GM23338 (cell line): ENCODE measurements around the gene FUT6. TPM values are rescaled to one million over a fixed set of nuclear protein-coding genes. Genes with fewer than 3 reads are reported as not detected.

Experiments used
- ATAC-seq: fragments of 200-7000 bp; cut with Tn5 transposase; 3 replicates; pipeline ENCODE4 v1.9.1; 2020
- DNase-seq: peaks from one replicate; pipeline ENCODE4 v3.0.0-alpha.2; 2015; ENCODE audit warnings: low spot score
- H2AFZ ChIP-seq: fragments of 200-600 bp; sonication (generic); 2 replicates; pipeline ENCODE4 v1.8.0; 2016; ENCODE audit warnings: antibody characterized with exemption, mild to moderate bottlenecking, moderate library complexity
- H3F3A ChIP-seq: fragments of 200-600 bp; sonication (generic); replicated peaks from 2 replicates; pipeline ENCODE4 v1.8.0; 2017; ENCODE audit warnings: antibody characterized with exemption, mixed run types, low read depth
- H3K27ac ChIP-seq: fragments of 200-600 bp; sonication (generic); 2 replicates; pipeline ENCODE4 v1.6.1; 2016; ENCODE audit warnings: low read depth
- H3K27me3 ChIP-seq: fragments of 200-600 bp; sonication (generic); 2 replicates; pipeline ENCODE4 v1.8.0; 2016; ENCODE audit warnings: mild to moderate bottlenecking, mixed run types, moderate library complexity; ENCODE audit not compliant: insufficient read depth
- H3K36me3 ChIP-seq: fragments of 200-600 bp; sonication (generic); 2 replicates; pipeline ENCODE4 v1.8.0; 2016; ENCODE audit warnings: mild to moderate bottlenecking; ENCODE audit not compliant: insufficient read depth
- H3K4me1 ChIP-seq: fragments of 200-600 bp; sonication (generic); 2 replicates; pipeline ENCODE4 v1.8.0; 2016; ENCODE audit warnings: mild to moderate bottlenecking, moderate library complexity; ENCODE audit not compliant: insufficient read depth
- H3K4me2 ChIP-seq: fragments of 200-600 bp; sonication (generic); 2 replicates; pipeline ENCODE4 v1.7.1; 2017; ENCODE audit warnings: mixed run types
- H3K4me3 ChIP-seq: fragments of 200-600 bp; sonication (generic); 2 replicates; pipeline ENCODE4 v1.6.1; 2016; ENCODE audit warnings: mixed run types
- H3K79me2 ChIP-seq: fragments of 200-600 bp; sonication (generic); replicated peaks from 2 replicates; pipeline ENCODE4 v1.8.0; 2017; ENCODE audit warnings: mild to moderate bottlenecking; ENCODE audit not compliant: insufficient read depth
- H3K9me2 ChIP-seq: fragments of 200-600 bp; sonication (generic); 2 replicates; pipeline ENCODE4 v1.8.0; 2017; ENCODE audit not compliant: insufficient read depth
- H4K20me1 ChIP-seq: fragments of 200-600 bp; sonication (generic); replicated peaks from 2 replicates; pipeline ENCODE4 v1.8.0; 2017; ENCODE audit warnings: mild to moderate bottlenecking; ENCODE audit not compliant: insufficient read depth
- H3K27ac Mint-ChIP-seq: 2 replicates; pipeline ENCODE4 v1.8.0; 2020; ENCODE audit warnings: inconsistent platforms, mild to moderate bottlenecking, moderate library complexity, mixed read lengths
- H3K27me3 Mint-ChIP-seq: 3 replicates; pipeline ENCODE4 v1.8.0; 2022; ENCODE audit warnings: low read depth, mild to moderate bottlenecking, moderate library complexity, mixed read lengths, inconsistent platforms; ENCODE audit not compliant: insufficient read depth, poor library complexity
- H3K36me3 Mint-ChIP-seq: 3 replicates; pipeline ENCODE4 v1.8.0; 2021; ENCODE audit warnings: low read depth, mild to moderate bottlenecking, inconsistent platforms, moderate library complexity, mixed read lengths
- H3K4me1 Mint-ChIP-seq: 3 replicates; pipeline ENCODE4 v1.8.0; 2020; ENCODE audit warnings: mild to moderate bottlenecking, inconsistent platforms, mixed read lengths
- H3K4me3 Mint-ChIP-seq: 3 replicates; pipeline ENCODE4 v1.8.0; 2021; ENCODE audit warnings: moderate library complexity, mild to moderate bottlenecking, inconsistent platforms, mixed read lengths
- H3K9me3 Mint-ChIP-seq: 3 replicates; pipeline ENCODE4 v1.8.0; 2020; ENCODE audit warnings: moderate library complexity, mild to moderate bottlenecking, inconsistent platforms, mixed read lengths
- CREB1 ChIP-seq: fragments of 250-450 bp; sonication (Bioruptor Pico); IDR thresholded peaks from 2 replicates; pipeline ENCODE4 v1.5.0; 2020; ENCODE audit warnings: low read depth, mild to moderate bottlenecking, moderate library complexity
- CTCF ChIP-seq, 2 experiments: fragments of 200-600 bp in 1 of 2; sonication (generic) in 1 of 2; conservative IDR thresholded peaks; 2 replicates each; pipeline versions ENCODE4 v1.5.1 to v1.6.1; 2016 to 2017; ENCODE audit warnings: antibody characterized with exemption in 2 of 2, low read depth in 2 of 2, mild to moderate bottlenecking in 2 of 2, moderate library complexity in 1 of 2
- EZH2 ChIP-seq: fragments of 200-600 bp; sonication (generic); IDR thresholded peaks from one replicate; pipeline ENCODE4 v1.8.0; 2017; ENCODE audit warnings: antibody characterized with exemption, mild to moderate bottlenecking, low read depth; ENCODE audit not compliant: unreplicated experiment
- EZH2phosphoT487 ChIP-seq: fragments of 200-600 bp; sonication (generic); IDR thresholded peaks from one replicate; pipeline ENCODE4 v1.8.1; 2018; ENCODE audit warnings: antibody characterized with exemption; ENCODE audit not compliant: unreplicated experiment
- JUNB ChIP-seq: IDR thresholded peaks from one replicate; pipeline ENCODE4 v1.6.1; 2016; ENCODE audit warnings: antibody characterized with exemption; ENCODE audit not compliant: unreplicated experiment
- NANOG ChIP-seq: IDR thresholded peaks from 2 replicates; pipeline ENCODE4 v1.6.1; 2016; ENCODE audit warnings: antibody characterized with exemption, borderline replicate concordance
- POLR2AphosphoS5 ChIP-seq: IDR thresholded peaks from 2 replicates; pipeline ENCODE4 v1.6.1; 2016; ENCODE audit warnings: antibody characterized with exemption, low read depth
- STAT1 ChIP-seq: IDR thresholded peaks from one replicate; pipeline ENCODE4 v1.6.1; 2016; ENCODE audit warnings: antibody characterized with exemption; ENCODE audit not compliant: unreplicated experiment
- ZNF114 ChIP-seq: fragments of 250-450 bp; sonication (Bioruptor Pico); IDR thresholded peaks from 2 replicates; pipeline ENCODE4 v1.5.0; 2020; ENCODE audit warnings: mild to moderate bottlenecking, moderate library complexity
- ZNF331 ChIP-seq: fragments of 250-450 bp; sonication (Bioruptor Pico); IDR thresholded peaks from 2 replicates; pipeline ENCODE4 v1.5.0; 2020; ENCODE audit warnings: low read depth, mild to moderate bottlenecking, moderate library complexity
- polyA plus RNA-seq: library from polyadenylated mRNA; unstranded; fragments of >200 nt; fragmentation: Nextera tagmentation; extraction: Ambion mirVana; gene quantifications from 2 replicates; pipeline ENCODE4 v1.2.1, GENCODE V29; 2016
- total RNA-seq: library from RNA; depleted of rRNA; stranded (reverse); fragments of >200 nt; shearing (Covaris generic); gene quantifications from 2 replicates; pipeline ENCODE4 v1.2.3, GENCODE V29; 2014
- TF ChIP-seq, protein P1 (sequence below): IDR thresholded peaks from one replicate; pipeline ENCODE4 v1.6.1; 2018; ENCODE audit warnings: antibody characterized with exemption; ENCODE audit not compliant: unreplicated experiment
- TF ChIP-seq, protein P2 (sequence below): fragments of 250-450 bp; sonication (Bioruptor Pico); IDR thresholded peaks from 2 replicates; pipeline ENCODE4 v1.5.0; 2020; ENCODE audit warnings: mild to moderate bottlenecking, moderate library complexity
- TF ChIP-seq, protein P3 (sequence below): IDR thresholded peaks from 2 replicates; pipeline ENCODE4 v1.6.1; 2016; ENCODE audit warnings: antibody characterized with exemption

The FUT6 gene
- total and polyA plus RNA-seq, 2 experiments from 2014 or later = not detected

DNA sequence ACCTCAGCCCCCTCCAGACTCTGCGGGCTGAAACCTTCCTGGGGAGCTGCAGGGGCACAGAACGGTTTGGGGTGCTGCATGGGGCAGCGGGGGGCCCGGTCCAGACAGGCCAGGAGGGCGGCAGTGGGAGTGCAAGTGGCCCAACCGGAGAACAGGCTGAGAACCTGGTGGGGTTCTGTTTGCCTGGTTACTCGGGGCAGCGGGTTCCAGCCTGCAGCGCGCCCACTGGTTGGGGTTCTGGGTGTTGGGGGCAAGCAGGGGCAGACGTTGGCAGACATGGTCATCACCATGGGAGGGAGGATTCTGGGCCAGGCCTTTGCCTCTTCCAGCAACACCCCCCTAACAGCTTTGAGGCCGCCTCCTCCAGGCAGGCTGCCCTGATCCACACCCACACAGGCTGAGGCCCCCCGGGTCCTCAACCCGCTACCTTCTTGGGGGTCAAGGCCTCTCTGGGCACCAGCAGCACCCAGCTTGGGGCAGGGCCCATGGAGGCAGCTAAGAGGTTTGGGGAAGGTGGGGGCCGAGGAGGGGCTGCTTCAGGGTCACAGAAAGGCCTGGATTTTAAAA, 54.8 kb downstream of the FUT6 start, which contains the start of gene PRR22:
PRR22 (minus strand) TSS at position 166 of the 567 bp plus-strand sequence; CDS start at position 80, 86 bp downstream.
- H3K9me3 Mint-ChIP-seq = no peaks in the 10 kb centered on the region; the same call in 2 of the 3 replicates
- H3K9me2 ChIP-seq = no peaks in the 10 kb centered on the region
- DNase-seq (no peak), ATAC-seq (no peak)
- H3K27ac ChIP-seq = no peak within 1 kb of the TSS
- no peaks in the 10 kb centered on the region for H3K36me3 ChIP-seq
- H3K27me3 Mint-ChIP-seq = peaks cover 7% of the 10 kb centered on the region
- no peak within 1 kb of the TSS for H2AFZ ChIP-seq
- H3K36me3 Mint-ChIP-seq = peaks cover 33% of the 10 kb centered on the region
- H3K79me2 ChIP-seq = no peaks in the 10 kb centered on the region
- H3F3A ChIP-seq = no peaks in the 10 kb centered on the region
- H3K4me1 Mint-ChIP-seq = no peaks in the 10 kb centered on the region
- H3K27me3 ChIP-seq = no peaks in the 10 kb centered on the region
- no peak within 1 kb of the TSS for H3K4me3 Mint-ChIP-seq
- no peak within 1 kb of the TSS for H3K4me3 ChIP-seq
- no peaks in the 10 kb centered on the region for H3K4me1 ChIP-seq
- peaks cover 3% of the 10 kb centered on the region; the same call in 1 of the 2 replicates for H4K20me1 ChIP-seq
- no peak within 1 kb of the TSS for H3K4me2 ChIP-seq
- TF ChIP-seq JUNB (no peak), CTCF (conservative IDR thresholded peaks at IDR 0.05; ENCODE audit: low read depth in 2 of 2) (no peak), EZH2phosphoT487 (no peak), CREB1 (CRISPR knock-in tag) (no peak), EZH2 (no peak), ZNF114 (CRISPR knock-in tag) (no peak), POLR2AphosphoS5 (no peak), STAT1 (no peak), ZNF331 (no peak), NANOG (no peak)
- TF ChIP-seq, protein P1, sequence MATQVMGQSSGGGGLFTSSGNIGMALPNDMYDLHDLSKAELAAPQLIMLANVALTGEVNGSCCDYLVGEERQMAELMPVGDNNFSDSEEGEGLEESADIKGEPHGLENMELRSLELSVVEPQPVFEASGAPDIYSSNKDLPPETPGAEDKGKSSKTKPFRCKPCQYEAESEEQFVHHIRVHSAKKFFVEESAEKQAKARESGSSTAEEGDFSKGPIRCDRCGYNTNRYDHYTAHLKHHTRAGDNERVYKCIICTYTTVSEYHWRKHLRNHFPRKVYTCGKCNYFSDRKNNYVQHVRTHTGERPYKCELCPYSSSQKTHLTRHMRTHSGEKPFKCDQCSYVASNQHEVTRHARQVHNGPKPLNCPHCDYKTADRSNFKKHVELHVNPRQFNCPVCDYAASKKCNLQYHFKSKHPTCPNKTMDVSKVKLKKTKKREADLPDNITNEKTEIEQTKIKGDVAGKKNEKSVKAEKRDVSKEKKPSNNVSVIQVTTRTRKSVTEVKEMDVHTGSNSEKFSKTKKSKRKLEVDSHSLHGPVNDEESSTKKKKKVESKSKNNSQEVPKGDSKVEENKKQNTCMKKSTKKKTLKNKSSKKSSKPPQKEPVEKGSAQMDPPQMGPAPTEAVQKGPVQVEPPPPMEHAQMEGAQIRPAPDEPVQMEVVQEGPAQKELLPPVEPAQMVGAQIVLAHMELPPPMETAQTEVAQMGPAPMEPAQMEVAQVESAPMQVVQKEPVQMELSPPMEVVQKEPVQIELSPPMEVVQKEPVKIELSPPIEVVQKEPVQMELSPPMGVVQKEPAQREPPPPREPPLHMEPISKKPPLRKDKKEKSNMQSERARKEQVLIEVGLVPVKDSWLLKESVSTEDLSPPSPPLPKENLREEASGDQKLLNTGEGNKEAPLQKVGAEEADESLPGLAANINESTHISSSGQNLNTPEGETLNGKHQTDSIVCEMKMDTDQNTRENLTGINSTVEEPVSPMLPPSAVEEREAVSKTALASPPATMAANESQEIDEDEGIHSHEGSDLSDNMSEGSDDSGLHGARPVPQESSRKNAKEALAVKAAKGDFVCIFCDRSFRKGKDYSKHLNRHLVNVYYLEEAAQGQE = no peak
- TF ChIP-seq, protein P2, sequence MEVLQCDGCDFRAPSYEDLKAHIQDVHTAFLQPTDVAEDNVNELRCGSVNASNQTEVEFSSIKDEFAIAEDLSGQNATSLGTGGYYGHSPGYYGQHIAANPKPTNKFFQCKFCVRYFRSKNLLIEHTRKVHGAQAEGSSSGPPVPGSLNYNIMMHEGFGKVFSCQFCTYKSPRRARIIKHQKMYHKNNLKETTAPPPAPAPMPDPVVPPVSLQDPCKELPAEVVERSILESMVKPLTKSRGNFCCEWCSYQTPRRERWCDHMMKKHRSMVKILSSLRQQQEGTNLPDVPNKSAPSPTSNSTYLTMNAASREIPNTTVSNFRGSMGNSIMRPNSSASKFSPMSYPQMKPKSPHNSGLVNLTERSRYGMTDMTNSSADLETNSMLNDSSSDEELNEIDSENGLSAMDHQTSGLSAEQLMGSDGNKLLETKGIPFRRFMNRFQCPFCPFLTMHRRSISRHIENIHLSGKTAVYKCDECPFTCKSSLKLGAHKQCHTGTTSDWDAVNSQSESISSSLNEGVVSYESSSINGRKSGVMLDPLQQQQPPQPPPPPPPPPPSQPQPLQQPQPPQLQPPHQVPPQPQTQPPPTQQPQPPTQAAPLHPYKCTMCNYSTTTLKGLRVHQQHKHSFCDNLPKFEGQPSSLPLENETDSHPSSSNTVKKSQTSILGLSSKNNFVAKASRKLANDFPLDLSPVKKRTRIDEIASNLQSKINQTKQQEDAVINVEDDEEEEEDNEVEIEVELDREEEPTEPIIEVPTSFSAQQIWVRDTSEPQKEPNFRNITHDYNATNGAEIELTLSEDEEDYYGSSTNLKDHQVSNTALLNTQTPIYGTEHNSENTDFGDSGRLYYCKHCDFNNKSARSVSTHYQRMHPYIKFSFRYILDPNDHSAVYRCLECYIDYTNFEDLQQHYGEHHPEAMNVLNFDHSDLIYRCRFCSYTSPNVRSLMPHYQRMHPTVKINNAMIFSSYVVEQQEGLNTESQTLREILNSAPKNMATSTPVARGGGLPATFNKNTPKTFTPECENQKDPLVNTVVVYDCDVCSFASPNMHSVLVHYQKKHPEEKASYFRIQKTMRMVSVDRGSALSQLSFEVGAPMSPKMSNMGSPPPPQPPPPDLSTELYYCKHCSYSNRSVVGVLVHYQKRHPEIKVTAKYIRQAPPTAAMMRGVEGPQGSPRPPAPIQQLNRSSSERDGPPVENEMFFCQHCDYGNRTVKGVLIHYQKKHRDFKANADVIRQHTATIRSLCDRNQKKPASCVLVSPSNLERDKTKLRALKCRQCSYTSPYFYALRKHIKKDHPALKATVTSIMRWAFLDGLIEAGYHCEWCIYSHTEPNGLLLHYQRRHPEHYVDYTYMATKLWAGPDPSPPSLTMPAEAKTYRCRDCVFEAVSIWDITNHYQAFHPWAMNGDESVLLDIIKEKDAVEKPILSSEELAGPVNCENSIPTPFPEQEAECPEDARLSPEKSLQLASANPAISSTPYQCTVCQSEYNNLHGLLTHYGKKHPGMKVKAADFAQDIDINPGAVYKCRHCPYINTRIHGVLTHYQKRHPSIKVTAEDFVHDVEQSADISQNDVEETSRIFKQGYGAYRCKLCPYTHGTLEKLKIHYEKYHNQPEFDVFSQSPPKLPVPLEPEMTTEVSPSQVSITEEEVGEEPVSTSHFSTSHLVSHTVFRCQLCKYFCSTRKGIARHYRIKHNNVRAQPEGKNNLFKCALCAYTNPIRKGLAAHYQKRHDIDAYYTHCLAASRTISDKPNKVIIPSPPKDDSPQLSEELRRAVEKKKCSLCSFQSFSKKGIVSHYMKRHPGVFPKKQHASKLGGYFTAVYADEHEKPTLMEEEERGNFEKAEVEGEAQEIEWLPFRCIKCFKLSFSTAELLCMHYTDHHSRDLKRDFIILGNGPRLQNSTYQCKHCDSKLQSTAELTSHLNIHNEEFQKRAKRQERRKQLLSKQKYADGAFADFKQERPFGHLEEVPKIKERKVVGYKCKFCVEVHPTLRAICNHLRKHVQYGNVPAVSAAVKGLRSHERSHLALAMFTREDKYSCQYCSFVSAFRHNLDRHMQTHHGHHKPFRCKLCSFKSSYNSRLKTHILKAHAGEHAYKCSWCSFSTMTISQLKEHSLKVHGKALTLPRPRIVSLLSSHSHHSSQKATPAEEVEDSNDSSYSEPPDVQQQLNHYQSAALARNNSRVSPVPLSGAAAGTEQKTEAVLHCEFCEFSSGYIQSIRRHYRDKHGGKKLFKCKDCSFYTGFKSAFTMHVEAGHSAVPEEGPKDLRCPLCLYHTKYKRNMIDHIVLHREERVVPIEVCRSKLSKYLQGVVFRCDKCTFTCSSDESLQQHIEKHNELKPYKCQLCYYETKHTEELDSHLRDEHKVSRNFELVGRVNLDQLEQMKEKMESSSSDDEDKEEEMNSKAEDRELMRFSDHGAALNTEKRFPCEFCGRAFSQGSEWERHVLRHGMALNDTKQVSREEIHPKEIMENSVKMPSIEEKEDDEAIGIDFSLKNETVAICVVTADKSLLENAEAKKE (CRISPR knock-in tag) = no peak
- TF ChIP-seq, protein P3, sequence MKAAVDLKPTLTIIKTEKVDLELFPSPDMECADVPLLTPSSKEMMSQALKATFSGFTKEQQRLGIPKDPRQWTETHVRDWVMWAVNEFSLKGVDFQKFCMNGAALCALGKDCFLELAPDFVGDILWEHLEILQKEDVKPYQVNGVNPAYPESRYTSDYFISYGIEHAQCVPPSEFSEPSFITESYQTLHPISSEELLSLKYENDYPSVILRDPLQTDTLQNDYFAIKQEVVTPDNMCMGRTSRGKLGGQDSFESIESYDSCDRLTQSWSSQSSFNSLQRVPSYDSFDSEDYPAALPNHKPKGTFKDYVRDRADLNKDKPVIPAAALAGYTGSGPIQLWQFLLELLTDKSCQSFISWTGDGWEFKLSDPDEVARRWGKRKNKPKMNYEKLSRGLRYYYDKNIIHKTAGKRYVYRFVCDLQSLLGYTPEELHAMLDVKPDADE = no peak
- no peak within 1 kb of the TSS for H3K27ac Mint-ChIP-seq
